ENCODE measurements around the gene STAU1.

DNA sequence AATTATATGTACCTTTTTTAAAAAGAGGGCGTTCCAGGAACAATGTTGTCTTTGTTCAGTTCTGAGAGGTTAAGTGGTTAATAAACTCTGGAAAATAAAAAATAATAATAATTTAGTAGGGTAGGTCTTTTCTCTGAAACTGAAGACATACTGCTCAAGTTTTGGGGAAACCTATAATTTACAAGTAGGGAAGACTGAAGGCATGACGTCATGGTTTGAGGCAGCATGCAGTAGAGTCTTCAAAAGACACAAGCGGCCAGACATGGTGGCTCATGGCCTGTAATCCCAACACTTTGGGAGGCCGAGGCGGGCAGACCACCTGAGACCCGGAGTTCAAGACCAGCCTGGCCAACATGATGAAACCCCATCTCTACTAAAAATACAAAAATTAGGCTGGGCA, 14.0 kb downstream of the STAU1 start:
- TF ChIP-seq ZNF644 (CRISPR knock-in tag; IDR thresholded peaks at IDR 0.05; ENCODE audit: low read depth) (no peak), MXI1 (IDR thresholded peaks at IDR 0.05; ENCODE audit: borderline replicate concordance, low read depth, low read length) (no peak), NCOR1 (IDR thresholded peaks at IDR 0.05; ENCODE audit: borderline replicate concordance, low read length) (no peak), YY1 (IDR thresholded peaks at IDR 0.05; ENCODE audit: insufficient read depth, insufficient replicate concordance, low read depth, low read length) (no peak), RFXANK (CRISPR knock-in tag; IDR thresholded peaks at IDR 0.05) (no peak), CAMTA2 (CRISPR knock-in tag; IDR thresholded peaks at IDR 0.05; ENCODE audit: borderline replicate concordance) (no peak), ZBTB42 (CRISPR knock-in tag; IDR thresholded peaks at IDR 0.05) (no peak), CTCF (CRISPR knock-in tag; IDR thresholded peaks at IDR 0.05) (no peak), POLR2AphosphoS2 (IDR thresholded peaks at IDR 0.05; ENCODE audit: low read depth, low read length) (no peak), ZNF839 (CRISPR knock-in tag; IDR thresholded peaks at IDR 0.05; ENCODE audit: borderline replicate concordance) (no peak), KDM3A (CRISPR knock-in tag; IDR thresholded peaks at IDR 0.05; ENCODE audit: low read depth) (no peak), RAD21 (CRISPR knock-in tag; IDR thresholded peaks at IDR 0.05) (no peak)
- TF ChIP-seq, protein P1, sequence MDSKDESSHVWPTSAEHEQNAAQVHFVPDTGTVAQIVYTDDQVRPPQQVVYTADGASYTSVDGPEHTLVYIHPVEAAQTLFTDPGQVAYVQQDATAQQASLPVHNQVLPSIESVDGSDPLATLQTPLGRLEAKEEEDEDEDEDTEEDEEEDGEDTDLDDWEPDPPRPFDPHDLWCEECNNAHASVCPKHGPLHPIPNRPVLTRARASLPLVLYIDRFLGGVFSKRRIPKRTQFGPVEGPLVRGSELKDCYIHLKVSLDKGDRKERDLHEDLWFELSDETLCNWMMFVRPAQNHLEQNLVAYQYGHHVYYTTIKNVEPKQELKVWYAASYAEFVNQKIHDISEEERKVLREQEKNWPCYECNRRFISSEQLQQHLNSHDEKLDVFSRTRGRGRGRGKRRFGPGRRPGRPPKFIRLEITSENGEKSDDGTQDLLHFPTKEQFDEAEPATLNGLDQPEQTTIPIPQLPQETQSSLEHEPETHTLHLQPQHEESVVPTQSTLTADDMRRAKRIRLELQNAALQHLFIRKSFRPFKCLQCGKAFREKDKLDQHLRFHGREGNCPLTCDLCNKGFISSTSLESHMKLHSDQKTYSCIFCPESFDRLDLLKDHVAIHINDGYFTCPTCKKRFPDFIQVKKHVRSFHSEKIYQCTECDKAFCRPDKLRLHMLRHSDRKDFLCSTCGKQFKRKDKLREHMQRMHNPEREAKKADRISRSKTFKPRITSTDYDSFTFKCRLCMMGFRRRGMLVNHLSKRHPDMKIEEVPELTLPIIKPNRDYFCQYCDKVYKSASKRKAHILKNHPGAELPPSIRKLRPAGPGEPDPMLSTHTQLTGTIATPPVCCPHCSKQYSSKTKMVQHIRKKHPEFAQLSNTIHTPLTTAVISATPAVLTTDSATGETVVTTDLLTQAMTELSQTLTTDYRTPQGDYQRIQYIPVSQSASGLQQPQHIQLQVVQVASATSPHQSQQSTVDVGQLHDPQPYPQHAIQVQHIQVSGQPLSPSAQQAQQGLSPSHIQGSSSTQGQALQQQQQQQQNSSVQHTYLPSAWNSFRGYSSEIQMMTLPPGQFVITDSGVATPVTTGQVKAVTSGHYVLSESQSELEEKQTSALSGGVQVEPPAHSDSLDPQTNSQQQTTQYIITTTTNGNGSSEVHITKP (CRISPR knock-in tag; IDR thresholded peaks at IDR 0.05; ENCODE audit: low read depth) = no peak
